Measurements from ENCODE around the gene PLAAT4.
A peak's percentile ranks its signal among the peaks of the same experiment; 100 is the strongest.

Gene PLAAT4

GRCh38 chr11:63508009-63508408, 28.6 kb upstream of the PLAAT4 start:
- peak; percentile 41 for DNase-seq (ENCODE audit: extremely low spot score)
- TF ChIP-seq CTCF (IDR thresholded peaks at IDR 0.05; ENCODE audit: control extremely low read depth, extremely low read depth, low read depth, missing control alignments) = peak; percentile 36
- ChIA-PET POLR2A (no interaction called here), CTCF (interaction anchor here (0.7 to 4.0 kb wide), 5 partner anchors 13 to 485 kb away, joined by 3 to 25 read pairs (median 3); no protein-coding TSS in a partner anchor)

GRCh38 chr11:63508745-63509144, 27.9 kb upstream of the PLAAT4 start:
- no peak for DNase-seq (ENCODE audit: extremely low spot score)
- ChIA-PET POLR2A (no interaction called here), CTCF (interaction anchor here (0.7 to 4.0 kb wide), 4 partner anchors 11 to 30 kb away, joined by 3 to 25 read pairs (median 8); no protein-coding TSS in a partner anchor)
- TF ChIP-seq CTCF (IDR thresholded peaks at IDR 0.05; ENCODE audit: control extremely low read depth, extremely low read depth, low read depth, missing control alignments) = no peak

GRCh38 chr11:63510360-63511047, 26.1 kb upstream of the PLAAT4 start:
- DNase-seq (ENCODE audit: extremely low spot score) = peak; percentile 11
- POLR2A ChIA-PET = no interaction called here
- no peak for TF ChIP-seq CTCF (IDR thresholded peaks at IDR 0.05; ENCODE audit: control extremely low read depth, extremely low read depth, low read depth, missing control alignments)
- CTCF ChIA-PET = interaction anchor here (0.8 to 3.1 kb wide), 3 partner anchors 11 to 31 kb away, joined by 3 to 14 read pairs (median 3); no protein-coding TSS in a partner anchor

GRCh38 chr11:63511048-63511748, 25.4 kb upstream of the PLAAT4 start:
- TF ChIP-seq CTCF (IDR thresholded peaks at IDR 0.05; ENCODE audit: control extremely low read depth, extremely low read depth, low read depth, missing control alignments) = no peak
- peak; percentile 8 for DNase-seq (ENCODE audit: extremely low spot score)
- POLR2A ChIA-PET = no interaction called here
- CTCF ChIA-PET = interaction anchor here (0.6 to 3.1 kb wide), 3 partner anchors 21 to 32 kb away, joined by 3 to 14 read pairs (median 3); no protein-coding TSS in a partner anchor

GRCh38 chr11:63512816-63513215, 23.8 kb upstream of the PLAAT4 start:
- ChIA-PET CTCF (no interaction called here), POLR2A (no interaction called here)
- no peak for TF ChIP-seq CTCF (IDR thresholded peaks at IDR 0.05; ENCODE audit: control extremely low read depth, extremely low read depth, low read depth, missing control alignments)
- no peak for DNase-seq (ENCODE audit: extremely low spot score)

- CTCF ChIA-PET = interaction anchor here (0.9 to 2.3 kb wide), 5 partner anchors 9 to 37 kb away, joined by 3 to 8 read pairs (median 3); partner anchors contain the start of gene PLAAT4
- POLR2A ChIA-PET = no interaction called here
- TF ChIP-seq CTCF (IDR thresholded peaks at IDR 0.05; ENCODE audit: control extremely low read depth, extremely low read depth, low read depth, missing control alignments) = no peak
- DNase-seq (ENCODE audit: extremely low spot score) = no peak
These were observed 20.5 kb upstream of the PLAAT4 start for GRCh38 chr11:63516109-63516508.
